ENCODE measurements around the gene WDR27.

The WDR27 gene

GRCh38 chr6:169533301-169534038 is 168.4 kb downstream of the WDR27 start:
- Histone ChIP-seq H3K36me3 (ENCODE audit: insufficient read depth, low read length) (no peaks in the 10 kb centered on the region), H3K9me3 (ENCODE audit: insufficient read depth, low read length, severe bottlenecking) (peaks cover 20% of the 10 kb centered on the region), H3K79me2 (ENCODE audit: insufficient read depth, low read length) (no peaks in the 10 kb centered on the region), H3K4me3 (ENCODE audit: low read depth in 1 of 2, low read length in 2 of 2) (no peak overlapping the region), H2AFZ (ENCODE audit: low read depth, low read length) (no peak overlapping the region), H3K4me1 (ENCODE audit: insufficient read depth, low read length) (no peaks in the 10 kb centered on the region), H3K4me2 (ENCODE audit: insufficient read depth, low read length) (no peak overlapping the region), H3K9ac (ENCODE audit: low read depth, low read length) (no peak overlapping the region), H4K20me1 (ENCODE audit: insufficient read depth, low read length) (no peaks in the 10 kb centered on the region), H3K27me3 (ENCODE audit: insufficient read depth, low read length, poor library complexity) (no peaks in the 10 kb centered on the region), H3K27ac (ENCODE audit: low read length) (no peak overlapping the region)
- no peak for ATAC-seq (ENCODE audit: insufficient read depth, low read depth)
- TF ChIP-seq EZH2 (IDR thresholded peaks at IDR 0.05; ENCODE audit: borderline replicate concordance, low read depth, low read length, severe bottlenecking) = no peak
- DNase-seq = no peak

- Histone ChIP-seq H3K4me2 (ENCODE audit: insufficient read depth, low read length) (no peak overlapping the region), H3K27ac (ENCODE audit: low read length) (no peak overlapping the region)
- ATAC-seq (ENCODE audit: insufficient read depth, low read depth) = no peak
Observed at GRCh38 chr6:169530752-169531123, 171.1 kb downstream of the WDR27 start.

GRCh38 chr6:169529931-169530751 is 171.7 kb downstream of the WDR27 start:
- Histone ChIP-seq H3K36me3 (ENCODE audit: insufficient read depth, low read length) (no peaks in the 10 kb centered on the region), H3K4me3 (ENCODE audit: low read depth in 1 of 2, low read length in 2 of 2) (no peak overlapping the region), H3K79me2 (ENCODE audit: insufficient read depth, low read length) (no peaks in the 10 kb centered on the region), H3K9me3 (ENCODE audit: insufficient read depth, low read length, severe bottlenecking) (peaks cover 13% of the 10 kb centered on the region), H3K27me3 (ENCODE audit: insufficient read depth, low read length, poor library complexity) (no peaks in the 10 kb centered on the region), H3K4me2 (ENCODE audit: insufficient read depth, low read length) (no peak overlapping the region), H3K27ac (ENCODE audit: low read length) (no peak overlapping the region), H3K4me1 (ENCODE audit: insufficient read depth, low read length) (no peaks in the 10 kb centered on the region), H4K20me1 (ENCODE audit: insufficient read depth, low read length) (no peaks in the 10 kb centered on the region), H2AFZ (ENCODE audit: low read depth, low read length) (no peak overlapping the region), H3K9ac (ENCODE audit: low read depth, low read length) (no peak overlapping the region)
- TF ChIP-seq EZH2 (IDR thresholded peaks at IDR 0.05; ENCODE audit: borderline replicate concordance, low read depth, low read length, severe bottlenecking) (no peak), CTCF (IDR thresholded peaks at IDR 0.05; ENCODE audit: borderline replicate concordance, extremely low read depth, low read length, poor library complexity, severe bottlenecking) (no peak)
- DNase-seq (no peak), ATAC-seq (ENCODE audit: insufficient read depth, low read depth) (no peak)

More at GRCh38 chr6:169530752-169531123, 171.1 kb downstream of the WDR27 start:
- no peaks in the 10 kb centered on the region for H3K36me3 ChIP-seq (ENCODE audit: insufficient read depth, low read length)
- H3K4me3 ChIP-seq (ENCODE audit: low read depth in 1 of 2, low read length in 2 of 2) = no peak overlapping the region
- no peaks in the 10 kb centered on the region for H4K20me1 ChIP-seq (ENCODE audit: insufficient read depth, low read length)
- TF ChIP-seq EZH2 (IDR thresholded peaks at IDR 0.05; ENCODE audit: borderline replicate concordance, low read depth, low read length, severe bottlenecking) (no peak), CTCF (IDR thresholded peaks at IDR 0.05; ENCODE audit: borderline replicate concordance, extremely low read depth, low read length, poor library complexity, severe bottlenecking) (no peak)
- DNase-seq = no peak
- no peaks in the 10 kb centered on the region for H3K79me2 ChIP-seq (ENCODE audit: insufficient read depth, low read length)
- H3K9me3 ChIP-seq (ENCODE audit: insufficient read depth, low read length, severe bottlenecking) = peaks cover 13% of the 10 kb centered on the region
- no peaks in the 10 kb centered on the region for H3K4me1 ChIP-seq (ENCODE audit: insufficient read depth, low read length)
- H3K9ac ChIP-seq (ENCODE audit: low read depth, low read length) = no peak overlapping the region
- no peak overlapping the region for H2AFZ ChIP-seq (ENCODE audit: low read depth, low read length)
- no peaks in the 10 kb centered on the region for H3K27me3 ChIP-seq (ENCODE audit: insufficient read depth, low read length, poor library complexity)

GRCh38 chr6:169528755-169529154 is 173.1 kb downstream of the WDR27 start:
- Histone ChIP-seq H4K20me1 (ENCODE audit: insufficient read depth, low read length) (no peaks in the 10 kb centered on the region), H3K9me3 (ENCODE audit: insufficient read depth, low read length, severe bottlenecking) (peaks cover 4% of the 10 kb centered on the region), H3K4me1 (ENCODE audit: insufficient read depth, low read length) (no peaks in the 10 kb centered on the region), H2AFZ (ENCODE audit: low read depth, low read length) (no peak overlapping the region), H3K79me2 (ENCODE audit: insufficient read depth, low read length) (no peaks in the 10 kb centered on the region), H3K27me3 (ENCODE audit: insufficient read depth, low read length, poor library complexity) (no peaks in the 10 kb centered on the region), H3K4me3 (ENCODE audit: low read depth in 1 of 2, low read length in 2 of 2) (no peak overlapping the region), H3K9ac (ENCODE audit: low read depth, low read length) (no peak overlapping the region), H3K4me2 (ENCODE audit: insufficient read depth, low read length) (no peak overlapping the region), H3K36me3 (ENCODE audit: insufficient read depth, low read length) (no peaks in the 10 kb centered on the region), H3K27ac (ENCODE audit: low read length) (no peak overlapping the region)
- DNase-seq (no peak), ATAC-seq (ENCODE audit: insufficient read depth, low read depth) (no peak)
- TF ChIP-seq CTCF (IDR thresholded peaks at IDR 0.05; ENCODE audit: borderline replicate concordance, extremely low read depth, low read length, poor library complexity, severe bottlenecking) (no peak), EZH2 (IDR thresholded peaks at IDR 0.05; ENCODE audit: borderline replicate concordance, low read depth, low read length, severe bottlenecking) (no peak)

Measured in DND-41 (cell line).